GM21381 (cell line): Measurements from ENCODE around the gene MLC1.

Experiments used
- ATAC-seq: cut with Tn5 transposase; IDR thresholded peaks from one replicate; pipeline ENCODE4 v1.9.1; 2021; ENCODE audit warnings: mild to moderate bottlenecking, moderate library complexity; ENCODE audit not compliant: unreplicated experiment

MLC1 gene

GRCh38 chr22:50078761-50079160, 6.5 kb downstream of the MLC1 start:
- no peak for ATAC-seq

GRCh38 chr22:50078246-50078645, 7.0 kb downstream of the MLC1 start:
- no peak for ATAC-seq

- ATAC-seq = no peak
These were observed 8.3 kb downstream of the MLC1 start for GRCh38 chr22:50076646-50077535.

GRCh38 chr22:50074551-50075530, 10.4 kb downstream of the MLC1 start:
- ATAC-seq = no peak

- no peak for ATAC-seq
These were observed 11.2 kb downstream of the MLC1 start for GRCh38 chr22:50074056-50074455.

- ATAC-seq = no peak
These were observed 12.3 kb downstream of the MLC1 start for GRCh38 chr22:50072714-50073538.

GRCh38 chr22:50072167-50072555, 13.1 kb downstream of the MLC1 start:
- no peak for ATAC-seq

- ATAC-seq = no peak
These were observed 13.6 kb downstream of the MLC1 start for GRCh38 chr22:50071432-50072166.

- ATAC-seq = no peak
These were observed 14.9 kb downstream of the MLC1 start for GRCh38 chr22:50070366-50070765.

GRCh38 chr22:50068096-50068495, 17.1 kb downstream of the MLC1 start:
- no peak for ATAC-seq

GRCh38 chr22:50067244-50067643, 18.0 kb downstream of the MLC1 start:
- no peak for ATAC-seq

- ATAC-seq = no peak
These were observed 20.8 kb downstream of the MLC1 start for GRCh38 chr22:50064453-50064852.

- no peak for ATAC-seq
These were observed 21.4 kb downstream of the MLC1 start for GRCh38 chr22:50063589-50064393.

GRCh38 chr22:50062509-50063135, 22.6 kb downstream of the MLC1 start:
- ATAC-seq = no peak

GRCh38 chr22:50061824-50062355, 23.3 kb downstream of the MLC1 start:
- no peak for ATAC-seq

- ATAC-seq = no peak
These were observed 23.9 kb downstream of the MLC1 start for GRCh38 chr22:50061141-50061823.

- no peak for ATAC-seq
These were observed 24.6 kb downstream of the MLC1 start for GRCh38 chr22:50060441-50061140.
